ENCODE results near the gene PLCB4.

Gene PLCB4

DNA sequence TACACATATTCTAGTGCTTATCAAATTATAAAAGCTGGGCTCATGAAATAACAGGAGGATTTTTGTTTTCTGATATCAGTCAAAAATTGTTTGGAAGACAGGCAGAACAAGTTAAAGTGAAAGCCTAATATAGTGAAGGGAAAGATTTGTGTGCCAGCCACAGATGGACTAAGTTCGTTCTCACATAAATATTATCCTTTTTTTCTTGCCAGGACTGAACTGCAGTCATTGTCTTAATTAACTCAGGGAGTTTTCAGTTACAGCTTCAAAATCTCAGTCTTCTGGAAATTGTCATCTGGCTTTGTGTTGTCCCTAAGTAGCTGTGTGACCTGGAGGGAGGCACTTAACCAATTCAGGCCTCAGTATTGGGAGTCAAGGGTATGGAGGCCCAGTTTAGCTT lies 40.7 kb downstream of the PLCB4 start:
- DNase-seq: no peak

DNA sequence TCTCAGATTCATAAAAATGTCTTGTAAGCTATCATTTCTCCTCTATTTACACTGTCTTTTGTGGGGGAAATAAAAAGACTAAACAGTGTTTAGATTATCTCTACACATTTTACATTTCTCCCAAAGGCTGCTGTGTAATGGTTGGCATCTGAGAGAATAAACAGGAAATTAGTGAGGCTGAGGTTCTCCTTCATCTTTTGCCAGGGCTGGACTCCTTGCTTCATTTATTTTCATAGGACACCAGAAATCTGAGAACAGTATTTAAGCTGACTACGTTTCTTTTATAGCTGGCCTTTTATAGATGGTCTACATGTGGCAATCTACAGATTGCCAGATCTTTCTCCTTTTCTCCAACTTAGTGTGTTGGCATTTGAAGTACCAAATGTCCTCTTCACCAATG lies 41.5 kb downstream of the PLCB4 start:
- DNase-seq: no peak

DNA sequence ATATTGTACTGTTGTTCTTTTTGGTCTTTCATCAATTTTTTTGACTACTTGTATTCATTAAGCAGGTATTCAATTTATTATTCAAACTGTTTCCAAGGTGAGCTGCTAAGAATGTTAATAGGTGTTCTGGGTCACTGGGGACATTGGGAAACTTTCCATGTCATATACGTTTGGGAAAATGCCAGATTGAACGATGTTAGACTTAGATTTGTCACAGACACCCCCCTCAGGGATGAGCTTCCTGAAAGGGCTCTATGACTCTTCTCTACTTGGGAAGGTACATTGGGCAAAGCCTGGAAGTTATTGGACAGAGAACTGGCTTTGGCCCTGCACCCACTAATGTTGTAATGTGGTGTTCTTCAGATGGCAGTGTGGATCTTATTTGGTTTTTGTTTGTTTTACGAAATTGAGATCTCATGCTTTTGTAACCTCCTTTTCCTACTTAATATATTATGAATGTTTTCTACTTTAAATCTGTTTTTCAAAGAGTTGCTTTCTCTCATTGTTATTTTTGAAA lies 42.1 kb downstream of the PLCB4 start:
- no peak for DNase-seq

DNA sequence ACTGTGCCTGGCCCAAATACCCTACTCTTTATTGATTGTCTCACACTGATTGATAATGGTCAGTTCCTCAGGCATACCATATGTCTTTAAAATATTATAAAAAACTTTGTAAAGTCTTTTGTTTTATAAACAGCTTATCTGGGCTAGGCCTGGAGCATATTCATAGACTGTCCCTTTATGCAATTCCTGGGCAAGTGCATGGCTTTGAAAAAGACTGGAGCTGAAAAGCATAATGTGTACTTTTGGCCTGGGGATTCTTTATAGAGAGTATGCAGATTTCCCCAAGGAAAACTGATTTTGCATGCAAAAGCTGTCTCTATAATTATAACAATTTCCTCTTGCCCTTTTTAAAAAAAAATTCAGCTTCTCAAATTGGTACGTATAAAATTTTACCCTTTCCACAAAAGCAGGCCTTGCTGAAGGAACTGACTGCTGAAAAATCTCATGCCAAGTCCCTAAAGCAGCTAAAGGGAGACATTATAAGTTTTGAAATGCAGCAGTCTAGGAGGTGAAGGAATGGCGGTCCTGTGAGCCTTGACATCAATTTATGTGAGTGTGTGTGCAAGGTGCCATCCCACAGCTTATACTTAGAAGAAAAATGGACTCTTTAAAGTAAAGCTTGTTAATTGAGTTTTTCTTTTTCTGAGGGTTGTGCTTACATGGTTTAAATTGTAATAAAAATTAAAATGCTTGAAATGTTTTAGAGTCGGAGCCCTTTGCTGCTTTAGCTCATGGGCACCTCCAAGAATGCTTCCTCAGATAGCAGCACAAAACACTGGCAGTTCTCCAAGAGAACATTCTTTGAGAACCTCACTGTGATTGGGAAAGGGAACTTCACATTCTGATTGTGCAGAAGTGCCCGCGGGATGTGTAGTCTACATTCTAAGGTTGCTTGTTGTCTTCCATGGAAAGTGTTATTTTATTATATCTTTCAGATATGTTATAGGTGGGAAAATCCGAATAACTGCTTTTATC lies 43.9 kb downstream of the PLCB4 start:
- DNase-seq: no peak

DNA sequence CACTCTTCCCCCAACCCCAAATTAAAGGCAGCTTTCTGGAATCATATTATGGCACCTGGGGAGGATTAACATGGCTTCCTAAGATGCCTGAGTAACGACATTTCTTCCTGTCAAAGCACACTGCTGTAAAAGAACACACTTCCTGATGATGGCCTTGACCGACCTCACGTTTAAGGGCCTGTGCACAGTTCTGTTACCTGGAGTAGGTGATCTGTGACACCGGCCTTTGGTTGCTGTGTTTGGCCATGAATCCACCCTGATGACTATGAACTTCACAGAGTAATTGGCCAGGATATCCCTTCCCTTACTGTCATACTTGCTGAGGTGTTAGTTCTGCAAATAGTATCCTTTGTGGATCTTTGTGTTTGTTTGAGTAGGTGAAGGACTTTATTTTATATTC lies 45.8 kb downstream of the PLCB4 start:
- no peak for DNase-seq

DNA sequence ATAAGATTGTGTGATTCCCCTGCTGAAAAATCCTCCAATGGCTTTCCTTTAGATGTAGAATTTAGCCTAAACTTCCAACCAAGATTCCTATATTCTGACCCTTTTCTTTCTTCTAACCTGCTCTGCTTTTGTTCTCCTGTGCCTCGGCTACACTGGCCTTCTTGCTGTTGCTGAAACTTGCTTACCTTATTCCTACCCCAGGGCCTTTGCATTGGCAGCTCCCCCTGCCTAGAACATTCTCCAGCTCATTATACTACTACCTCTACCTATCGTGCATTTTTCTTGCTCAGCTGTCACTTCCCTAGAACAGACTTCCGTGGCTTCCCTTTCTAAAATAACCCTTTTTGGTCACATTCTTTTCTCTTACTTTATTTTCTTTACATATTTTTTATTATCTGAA lies 48.7 kb downstream of the PLCB4 start:
- DNase-seq: no peak

DNA sequence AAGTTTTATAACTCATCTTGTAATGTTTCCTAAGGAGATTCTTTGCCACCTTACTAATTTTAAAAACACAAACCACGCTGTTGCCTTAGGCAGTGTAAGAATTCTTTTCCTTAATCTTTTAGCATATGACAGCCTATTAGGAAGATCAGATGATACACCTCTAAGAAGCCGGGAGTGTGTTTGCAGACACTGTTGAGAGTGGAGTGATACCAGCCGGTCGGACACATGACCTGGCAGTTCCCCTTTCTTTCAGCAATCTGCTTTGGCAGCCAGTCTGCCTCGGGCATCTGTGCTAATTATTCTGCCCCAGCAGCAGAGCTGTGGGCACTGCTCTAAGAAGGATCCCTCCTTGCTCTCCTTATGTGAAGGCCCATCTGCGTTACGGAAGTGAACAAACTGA lies 50.9 kb downstream of the PLCB4 start:
- peak in 1 of 2 donors; percentile 39 for DNase-seq

DNA sequence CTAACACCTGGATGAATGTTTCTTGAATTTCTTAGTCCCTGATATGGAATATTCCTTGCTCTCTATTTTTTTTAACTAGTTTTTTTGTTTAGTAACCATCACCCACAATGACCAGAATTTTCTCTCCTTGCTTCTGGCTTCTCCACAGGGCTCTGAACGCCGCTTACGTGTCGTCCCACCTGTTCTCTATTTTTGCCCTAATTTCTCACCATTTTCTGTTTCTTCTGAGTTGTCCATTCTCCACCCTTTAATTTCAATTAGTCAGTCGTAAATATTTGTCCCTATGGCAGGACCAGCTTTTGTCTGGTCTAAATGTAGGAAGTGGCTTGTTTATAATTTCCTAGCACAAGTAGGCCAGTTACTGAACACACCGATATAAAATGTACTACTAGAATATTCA lies 52.3 kb downstream of the PLCB4 start:
- no peak for DNase-seq

DNA sequence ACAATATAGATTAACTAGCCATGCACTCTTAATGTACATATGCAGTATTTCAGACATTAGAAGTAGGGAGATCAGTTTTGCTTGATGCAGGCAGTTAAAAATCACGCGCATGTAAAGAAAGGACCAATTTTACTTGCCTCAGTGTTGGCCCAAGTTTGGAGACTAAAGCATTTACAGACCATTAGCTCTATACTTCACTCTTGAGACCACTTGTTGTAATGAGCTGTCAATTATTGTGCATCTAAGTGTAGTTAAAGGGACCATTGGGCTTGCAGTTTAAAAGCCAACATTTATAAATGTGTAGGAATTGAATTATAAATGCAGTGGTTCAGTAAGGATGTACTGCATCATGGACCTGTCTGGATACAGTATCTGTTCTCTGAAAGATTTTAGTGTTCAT lies 53.7 kb downstream of the PLCB4 start:
- DNase-seq: no peak

DNA sequence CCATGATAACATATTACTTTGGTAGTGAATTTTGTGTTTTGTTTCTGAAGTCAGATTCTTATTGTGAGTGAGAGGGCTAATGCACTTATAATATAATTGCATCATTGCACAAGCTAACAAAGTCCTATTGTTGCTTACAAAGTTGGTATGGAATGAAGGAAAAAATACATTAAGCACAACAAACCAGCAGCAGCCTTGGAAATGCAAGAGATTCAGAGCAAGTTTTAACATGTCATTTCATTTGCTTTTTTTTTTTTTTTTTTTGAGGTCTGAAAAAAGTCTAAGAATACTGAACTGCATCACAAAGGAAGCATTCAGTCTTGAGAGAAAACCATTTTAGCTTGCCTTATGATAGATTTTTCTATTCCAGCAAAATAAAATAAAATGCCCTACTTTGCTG lies 57.6 kb downstream of the PLCB4 start:
- DNase-seq: no peak

DNA sequence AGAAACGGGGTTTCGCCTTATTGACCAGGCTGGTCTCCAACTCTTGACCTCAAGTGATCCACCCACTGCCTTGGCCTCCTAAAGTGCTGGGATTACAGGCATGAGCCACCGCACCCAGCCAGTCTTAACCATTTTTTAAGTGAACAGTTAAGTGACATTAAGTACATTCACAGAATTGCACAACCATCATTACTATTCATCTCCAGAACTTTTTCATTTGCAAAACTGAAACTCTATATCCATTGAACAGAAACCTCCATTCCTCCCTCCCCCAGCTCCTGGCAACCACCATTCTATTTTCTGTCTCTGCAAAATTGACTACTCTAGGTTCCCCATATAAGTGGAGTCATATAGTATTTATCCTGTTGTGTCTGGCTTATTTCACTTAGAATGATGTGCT lies 59.7 kb downstream of the PLCB4 start:
- DNase-seq: no peak

DNA sequence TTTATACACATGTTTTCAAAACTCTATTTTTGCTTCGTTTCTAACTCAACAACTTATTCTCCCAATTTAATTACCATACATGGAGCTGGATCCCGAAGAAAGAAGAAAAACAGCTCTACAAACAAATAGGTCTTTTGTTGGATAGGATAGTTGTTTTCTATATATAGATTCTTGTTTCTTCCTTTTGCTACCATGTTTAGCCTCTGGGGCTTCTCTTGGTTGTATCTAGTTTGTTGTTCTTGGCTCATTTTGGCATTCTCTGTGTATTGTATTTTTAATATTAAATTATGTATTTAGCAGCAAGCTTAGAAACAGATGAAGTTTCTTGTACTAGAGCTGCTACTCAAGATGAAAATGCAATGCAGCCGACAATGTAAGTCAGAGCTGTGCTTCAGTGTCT lies 60.9 kb downstream of the PLCB4 start:
- no peak for DNase-seq

DNA sequence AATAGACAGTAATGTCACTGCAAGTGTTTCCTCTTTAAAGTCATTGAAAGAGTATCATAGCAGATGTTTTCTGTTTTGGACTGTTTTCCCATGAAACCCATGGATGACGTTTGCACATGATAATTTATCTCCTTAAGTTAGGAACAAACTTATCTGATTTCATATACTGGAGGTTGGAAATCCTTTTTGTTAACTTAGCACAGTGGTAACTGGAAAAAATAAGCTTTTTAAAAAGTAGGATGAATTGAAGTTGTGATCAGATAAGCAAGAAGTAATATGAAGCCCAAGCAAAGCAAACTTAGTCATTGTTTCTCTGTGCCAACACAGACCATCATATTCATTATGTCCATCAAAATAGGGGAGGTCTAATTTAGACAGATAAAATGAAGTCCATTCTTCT lies 61.6 kb downstream of the PLCB4 start:
- DNase-seq: no peak

DNA sequence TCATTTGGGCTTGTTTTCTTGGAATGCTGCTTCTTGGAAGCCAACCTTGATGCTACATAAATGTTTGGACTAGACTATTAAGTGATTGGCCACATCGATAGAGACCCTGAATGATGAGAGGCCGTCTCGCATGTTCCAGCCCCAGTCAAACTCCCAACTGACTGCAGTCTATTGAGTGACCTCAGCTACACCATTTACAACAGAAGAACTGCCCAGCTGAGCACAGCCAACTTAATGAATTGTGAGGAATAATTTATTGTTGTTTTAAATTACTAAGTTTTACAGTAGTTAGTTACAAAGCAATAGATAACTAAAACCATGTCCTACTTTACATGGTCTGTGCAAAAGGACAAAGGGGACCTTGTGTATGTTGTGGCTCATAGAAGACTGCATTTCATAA lies 63.0 kb downstream of the PLCB4 start:
- no peak for DNase-seq

DNA sequence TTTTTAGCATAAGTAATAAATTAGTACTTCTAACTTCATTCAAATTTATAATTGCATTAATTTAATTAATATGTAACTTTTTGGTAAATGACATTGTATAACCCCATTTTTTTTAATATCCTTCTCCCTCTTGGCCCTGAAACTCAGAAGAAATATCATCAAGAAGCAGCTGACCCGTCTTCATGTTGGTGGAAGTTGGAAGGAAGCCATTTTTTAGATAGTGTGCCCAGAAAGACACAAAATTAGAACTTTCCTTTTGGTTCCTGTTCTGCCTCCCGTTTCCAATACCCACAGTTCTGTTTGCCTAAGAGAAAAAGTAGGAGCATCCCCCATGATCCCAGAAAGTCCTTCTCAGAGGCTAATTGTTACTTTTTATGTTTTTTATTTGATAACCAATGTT lies 65.5 kb downstream of the PLCB4 start:
- DNase-seq: no peak

DNA sequence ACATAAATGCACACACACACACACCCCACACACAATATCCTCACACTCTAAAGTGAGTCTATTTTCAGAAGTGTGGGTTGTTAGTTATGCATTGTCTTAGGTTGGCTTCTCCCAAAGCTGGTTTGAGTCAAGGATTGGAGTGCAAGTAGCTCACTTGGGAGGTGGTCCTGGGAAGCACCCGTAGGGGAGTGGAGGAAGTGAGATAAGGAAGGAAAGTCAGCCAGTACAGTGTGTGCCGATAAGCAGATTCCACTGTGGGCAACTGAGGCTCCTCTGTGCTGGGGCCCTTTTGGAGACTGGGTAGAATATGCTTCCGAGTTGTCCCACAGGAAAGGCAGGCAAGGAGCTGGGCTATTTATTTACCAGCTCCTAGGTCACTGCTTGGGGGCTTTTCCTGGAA lies 67.2 kb downstream of the PLCB4 start:
- DNase-seq: no peak

DNA sequence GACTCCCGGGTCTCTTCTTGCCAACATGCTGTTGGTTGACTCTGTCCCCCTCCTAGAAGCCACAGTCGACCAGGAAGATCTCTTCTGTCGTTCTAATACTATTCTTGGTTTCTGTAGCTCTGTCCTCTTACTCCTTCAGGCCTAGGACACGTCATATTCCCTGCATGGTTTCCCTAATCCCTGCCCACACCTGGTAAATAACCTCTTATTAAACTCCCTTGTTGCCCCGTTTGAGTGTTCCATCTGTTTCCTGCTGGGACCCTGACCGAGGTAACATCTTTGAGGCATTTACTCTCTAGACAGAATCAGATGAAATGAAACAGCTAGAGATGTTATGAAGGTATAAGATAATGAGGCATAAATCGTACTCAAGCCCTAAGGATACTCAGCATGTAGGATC lies 68.1 kb downstream of the PLCB4 start:
- DNase-seq: no peak

DNA sequence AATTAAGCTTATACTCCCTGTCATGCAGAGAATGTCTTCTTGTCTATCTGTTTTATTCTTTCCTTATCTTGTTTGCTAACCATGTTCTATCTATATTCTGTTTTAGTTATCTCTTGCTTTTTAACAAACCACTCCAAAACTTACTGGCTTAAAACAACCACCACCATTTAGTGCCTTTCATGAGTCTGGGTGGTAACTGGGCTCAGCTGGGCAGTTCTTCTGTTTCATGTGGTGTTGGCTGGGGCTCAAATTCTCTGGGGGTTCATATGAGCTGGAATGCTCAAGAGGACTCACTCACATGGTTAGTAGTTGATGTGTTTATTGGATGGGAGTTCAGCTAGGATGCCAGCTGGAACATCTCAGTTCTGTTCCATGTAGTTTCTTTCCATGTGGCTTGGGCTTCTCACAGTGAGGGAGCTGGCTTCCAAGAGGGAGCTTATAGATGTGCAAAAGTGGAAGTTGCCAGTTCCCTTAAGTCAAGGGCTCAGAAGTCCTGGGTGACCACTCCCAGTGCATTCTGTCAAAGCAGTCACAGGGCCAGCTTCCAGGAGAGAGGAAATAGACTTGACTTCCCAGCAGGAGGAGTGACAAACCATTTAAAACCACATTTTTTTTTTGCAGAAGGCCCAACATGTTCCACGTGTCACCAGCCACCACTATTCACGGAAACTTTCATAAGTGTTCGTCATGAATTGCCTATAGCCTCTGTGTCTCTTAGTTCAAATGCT lies 70.4 kb downstream of the PLCB4 start:
- DNase-seq: no peak

DNA sequence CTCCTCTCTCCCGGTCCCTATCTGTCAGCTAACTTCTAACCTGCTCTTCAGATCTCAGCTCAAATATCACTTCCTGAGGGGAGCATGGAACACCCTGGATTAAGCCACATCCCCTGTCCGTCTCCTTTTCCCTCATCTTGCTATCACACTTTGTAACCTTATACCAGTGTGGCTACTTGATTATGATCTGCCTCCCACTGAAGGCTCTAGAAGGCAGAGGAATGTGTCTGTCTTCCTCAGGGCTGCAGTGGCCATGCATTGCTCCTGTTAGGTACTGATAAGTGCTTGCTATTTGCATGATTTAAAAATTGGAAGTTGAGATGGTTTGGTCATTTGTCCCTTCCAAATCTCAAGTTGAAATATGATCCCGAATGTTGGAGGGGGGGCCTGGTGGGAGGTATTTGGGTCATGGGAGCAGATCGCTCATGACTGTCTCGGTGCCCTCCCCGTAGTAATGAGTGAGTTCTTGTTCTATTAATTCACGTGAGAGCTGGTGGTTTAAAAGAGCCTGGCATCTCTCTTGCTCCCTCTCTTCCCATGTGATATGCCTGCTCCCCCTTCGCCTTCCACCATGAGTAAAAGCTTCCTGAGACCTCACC lies 71.4 kb downstream of the PLCB4 start:
- DNase-seq: no peak

DNA sequence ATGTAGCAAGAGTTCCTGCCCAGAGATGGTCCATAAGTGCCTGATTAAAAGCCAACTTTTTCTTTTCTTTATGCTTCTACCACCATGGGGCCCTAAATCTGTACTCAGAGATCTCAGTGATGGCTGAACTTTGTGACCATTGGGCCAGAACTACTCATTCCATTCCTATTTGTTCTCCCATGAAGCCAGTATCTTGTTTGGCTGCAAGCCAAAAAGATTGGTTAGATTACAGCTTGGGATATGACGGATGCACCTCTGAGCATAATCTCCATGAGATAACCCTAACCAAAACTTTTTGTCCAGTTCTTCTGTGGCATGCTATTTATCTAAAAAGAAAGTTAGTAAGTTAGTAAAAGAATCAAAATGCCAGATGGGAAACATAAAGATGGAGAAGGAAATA lies 72.2 kb downstream of the PLCB4 start:
- no peak for DNase-seq

DNA sequence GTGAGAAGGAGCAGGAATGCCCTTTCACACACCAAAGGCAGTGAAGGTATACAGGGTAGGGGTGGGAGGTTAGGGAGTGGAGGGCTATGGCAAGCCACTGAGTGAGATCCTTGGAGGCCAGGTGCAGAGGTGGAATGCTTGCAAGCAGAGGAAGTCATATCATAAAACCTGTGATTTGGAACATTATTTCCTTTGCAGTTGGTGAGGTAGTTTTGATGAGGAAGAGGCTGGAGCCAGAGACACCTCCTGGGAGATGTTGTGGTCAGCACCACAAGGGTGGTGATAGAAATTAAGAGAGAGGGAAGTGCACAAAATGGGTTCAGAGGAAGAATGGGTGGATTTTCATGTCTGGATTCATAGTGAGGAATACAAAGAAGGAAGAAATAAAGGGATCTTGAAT lies 73.0 kb downstream of the PLCB4 start:
- no peak for DNase-seq

DNA sequence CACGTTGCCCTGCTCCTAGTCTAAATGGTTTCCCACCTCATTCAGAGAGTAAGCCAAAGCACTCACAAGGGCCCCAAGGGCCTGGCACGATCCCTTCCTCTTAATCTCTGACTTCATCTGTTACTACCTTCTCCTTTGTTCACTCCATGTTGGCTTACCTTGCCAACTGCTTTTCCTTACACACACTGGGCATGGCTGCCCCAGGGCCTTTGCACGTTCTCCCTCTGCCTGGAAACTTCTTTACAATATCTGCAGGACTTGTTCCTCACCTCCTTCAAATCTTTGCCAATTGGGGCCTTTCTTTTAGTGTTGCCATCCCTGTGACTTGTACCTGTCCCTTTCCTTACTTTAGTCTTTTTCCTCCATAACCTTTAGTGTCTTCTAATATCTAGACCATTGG lies 73.9 kb downstream of the PLCB4 start:
- DNase-seq: no peak

DNA sequence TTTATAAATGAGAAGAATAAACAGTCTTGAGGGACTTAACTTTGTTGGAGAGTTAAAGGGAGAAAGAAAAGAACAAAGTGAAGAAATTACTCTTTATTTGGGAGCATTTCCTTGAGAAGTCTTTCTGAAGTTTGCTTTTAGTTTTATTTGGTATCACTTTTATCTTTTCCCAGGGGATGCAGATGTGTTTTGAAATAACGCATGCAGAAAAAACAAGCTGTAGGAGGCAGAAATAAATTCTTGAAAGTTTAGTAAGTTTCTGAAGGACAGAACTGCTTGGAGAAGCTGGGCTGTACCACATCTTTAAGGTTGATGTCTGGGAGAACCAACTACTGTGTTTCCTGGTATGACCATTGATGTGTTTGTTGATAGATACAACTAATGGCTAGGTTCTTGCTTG lies 75.0 kb downstream of the PLCB4 start:
- no peak for DNase-seq

DNA sequence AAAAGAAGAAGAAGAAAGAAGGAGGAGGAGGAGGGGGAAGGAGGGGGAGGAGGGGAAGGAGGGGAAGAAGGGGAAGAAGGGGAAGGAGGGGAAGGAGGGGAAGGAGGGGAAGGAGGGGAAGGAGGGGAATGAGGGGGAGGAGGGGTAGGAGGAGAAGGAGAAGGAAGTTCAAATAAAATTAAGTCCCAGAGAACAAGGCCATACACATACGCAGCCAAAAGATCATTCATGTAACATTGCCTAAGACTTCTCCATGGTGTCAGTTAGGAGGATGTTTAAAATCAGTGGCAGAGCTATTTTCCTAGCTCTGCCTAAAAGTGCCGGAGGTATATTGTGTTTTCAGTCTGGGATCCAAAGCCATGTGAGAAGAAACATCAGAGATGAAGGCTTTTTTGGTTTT lies 75.8 kb downstream of the PLCB4 start:
- no peak for DNase-seq

All from hippocampal formation (tissue), 2 donors.